Progenitor cell of endocrine pancreas (in vitro differentiated cells): Measurements from ENCODE around the gene GMDS. TPM values are rescaled to one million over a fixed set of nuclear protein-coding genes. Genes with fewer than 3 reads are reported as not detected.

ENCODE experiments used
- DNase-seq: peaks from one replicate; pipeline ENCODE4 v3.0.0; 2021; ENCODE audit warnings: low spot score; ENCODE audit not compliant: unreplicated experiment
- H3K27ac Mint-ChIP-seq: 2 replicates; pipeline ENCODE4 v1.8.0; 2021; ENCODE audit warnings: mild to moderate bottlenecking, moderate library complexity, mixed read lengths
- H3K27me3 Mint-ChIP-seq: 2 replicates; pipeline ENCODE4 v1.8.0; 2021; ENCODE audit warnings: mixed read lengths
- H3K36me3 Mint-ChIP-seq: 2 replicates; pipeline ENCODE4 v1.8.0; 2022; ENCODE audit warnings: mixed read lengths; ENCODE audit not compliant: insufficient read depth
- H3K4me1 Mint-ChIP-seq: 2 replicates; pipeline ENCODE4 v1.8.0; 2021; ENCODE audit warnings: low read depth, mixed read lengths
- H3K4me3 Mint-ChIP-seq: 2 replicates; pipeline ENCODE4 v1.8.0; 2021; ENCODE audit warnings: low read depth, mild to moderate bottlenecking, moderate library complexity, mixed read lengths
- H3K9me3 Mint-ChIP-seq: 2 replicates; pipeline ENCODE4 v1.8.0; 2021; ENCODE audit warnings: low read depth, mixed read lengths
- total RNA-seq: library from RNA; stranded (reverse); gene quantifications from 2 replicates; pipeline ENCODE4 v1.2.1, GENCODE V29; 2021
- TF ChIP-seq, protein P1 (sequence below): fragments of 200-600 bp; sonication (generic); IDR thresholded peaks from one replicate; pipeline ENCODE4 v1.5.0; 2021; ENCODE audit warnings: antibody characterized with exemption, mild to moderate bottlenecking; ENCODE audit not compliant: unreplicated experiment

GMDS gene
- total RNA-seq, 1 donor from 2014 or later: 17.2 TPM

DNA sequence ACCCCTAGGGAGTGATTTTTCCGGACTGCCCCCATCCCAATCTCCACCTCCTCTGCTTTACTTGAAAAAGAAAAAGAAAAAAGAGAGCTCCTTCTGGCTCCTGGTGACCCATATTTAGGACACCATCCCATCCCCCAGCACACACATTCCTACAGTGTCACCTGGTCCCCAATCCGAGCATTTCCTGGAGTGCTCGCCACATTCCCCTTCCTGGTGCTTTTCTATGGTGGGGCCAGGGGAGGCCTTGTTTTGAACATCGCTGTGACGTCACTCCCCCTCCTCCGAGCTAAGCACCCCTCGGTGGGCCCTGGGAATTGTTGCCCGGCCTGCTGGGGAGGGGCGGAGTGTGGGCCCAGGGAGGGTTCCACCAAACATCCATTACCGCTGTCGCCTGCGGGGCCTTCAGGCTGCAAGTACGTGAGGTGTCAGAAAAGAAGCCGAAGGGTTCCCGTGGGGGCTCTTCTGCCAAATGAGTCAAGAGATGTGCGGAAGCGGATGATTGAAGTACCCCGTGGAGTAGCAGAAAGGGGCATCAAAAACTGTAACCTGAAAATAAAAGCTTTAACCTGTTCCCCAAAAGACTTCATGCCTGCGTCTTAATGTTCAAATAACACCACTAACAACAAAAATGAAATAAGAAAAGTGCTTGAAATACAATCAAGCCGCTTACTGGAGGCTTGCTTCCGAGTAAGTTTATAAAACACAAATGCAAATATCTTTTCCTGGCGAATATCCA is 638.5 kb downstream of the GMDS start:
- Mint-ChIP-seq H3K4me1 (peaks cover 15% of the 10 kb centered on the region), H3K27ac (no peak overlapping the region)

DNA sequence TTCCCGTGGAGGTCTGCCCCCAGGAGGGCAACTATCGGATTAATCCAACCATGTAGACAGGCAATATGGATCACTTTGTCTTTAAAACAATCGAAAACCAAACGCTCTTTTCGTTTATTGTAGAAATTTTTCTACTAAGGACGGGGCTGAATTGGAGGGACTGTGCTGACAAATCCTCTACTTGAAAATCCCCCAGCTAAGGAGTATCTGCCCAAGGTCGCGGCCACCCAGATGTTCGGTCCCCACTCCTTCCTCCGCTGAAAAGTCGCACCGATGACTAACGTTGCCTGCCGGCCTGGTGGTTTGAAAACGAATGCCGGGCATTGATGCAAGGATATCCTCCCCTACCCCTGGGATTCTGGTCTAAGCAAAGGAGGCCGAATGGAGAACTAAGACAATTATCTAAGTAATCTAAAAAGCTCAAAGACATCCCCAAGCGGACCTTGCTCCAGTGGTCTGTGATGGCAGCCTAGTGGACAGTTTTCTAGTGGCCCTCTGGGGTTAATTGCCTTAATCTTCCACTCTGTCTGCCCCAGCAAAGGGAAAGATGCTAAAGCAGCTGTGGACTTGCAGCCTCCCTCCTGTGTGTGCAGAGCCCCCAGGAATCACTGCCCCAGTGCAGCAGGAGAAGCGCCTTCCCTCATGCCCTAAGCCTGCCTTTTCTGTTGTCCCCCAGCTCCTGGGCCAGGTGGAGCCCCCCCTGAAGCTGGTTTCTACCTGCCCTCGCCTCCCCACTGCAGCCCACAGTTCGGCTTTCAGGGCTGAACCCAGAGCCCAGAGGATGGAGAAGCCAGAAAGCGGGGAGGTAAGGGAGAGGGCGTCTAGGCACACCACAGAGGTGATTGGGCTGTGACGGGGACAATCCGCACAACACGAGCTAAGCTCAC is 639.3 kb downstream of the GMDS start:
- Mint-ChIP-seq H3K27me3 (peaks cover 69% of the 10 kb centered on the region), H3K4me3 (peak overlapping the region; percentile 40), H3K27ac (no peak overlapping the region), H3K36me3 (no peaks in the 10 kb centered on the region), H3K9me3 (no peaks in the 10 kb centered on the region), H3K4me1 (peaks cover 13% of the 10 kb centered on the region)
- DNase-seq: no peak
- TF ChIP-seq, protein P1, sequence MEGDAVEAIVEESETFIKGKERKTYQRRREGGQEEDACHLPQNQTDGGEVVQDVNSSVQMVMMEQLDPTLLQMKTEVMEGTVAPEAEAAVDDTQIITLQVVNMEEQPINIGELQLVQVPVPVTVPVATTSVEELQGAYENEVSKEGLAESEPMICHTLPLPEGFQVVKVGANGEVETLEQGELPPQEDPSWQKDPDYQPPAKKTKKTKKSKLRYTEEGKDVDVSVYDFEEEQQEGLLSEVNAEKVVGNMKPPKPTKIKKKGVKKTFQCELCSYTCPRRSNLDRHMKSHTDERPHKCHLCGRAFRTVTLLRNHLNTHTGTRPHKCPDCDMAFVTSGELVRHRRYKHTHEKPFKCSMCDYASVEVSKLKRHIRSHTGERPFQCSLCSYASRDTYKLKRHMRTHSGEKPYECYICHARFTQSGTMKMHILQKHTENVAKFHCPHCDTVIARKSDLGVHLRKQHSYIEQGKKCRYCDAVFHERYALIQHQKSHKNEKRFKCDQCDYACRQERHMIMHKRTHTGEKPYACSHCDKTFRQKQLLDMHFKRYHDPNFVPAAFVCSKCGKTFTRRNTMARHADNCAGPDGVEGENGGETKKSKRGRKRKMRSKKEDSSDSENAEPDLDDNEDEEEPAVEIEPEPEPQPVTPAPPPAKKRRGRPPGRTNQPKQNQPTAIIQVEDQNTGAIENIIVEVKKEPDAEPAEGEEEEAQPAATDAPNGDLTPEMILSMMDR: no peak

More for the DNA sequence above, 638.5 kb downstream of the GMDS start:
- no peak for DNase-seq
- Mint-ChIP-seq H3K36me3 (no peaks in the 10 kb centered on the region), H3K27me3 (peaks cover 68% of the 10 kb centered on the region), H3K4me3 (peak overlapping the region; percentile 5), H3K9me3 (no peaks in the 10 kb centered on the region)
- TF ChIP-seq, protein P1: no peak

DNA sequence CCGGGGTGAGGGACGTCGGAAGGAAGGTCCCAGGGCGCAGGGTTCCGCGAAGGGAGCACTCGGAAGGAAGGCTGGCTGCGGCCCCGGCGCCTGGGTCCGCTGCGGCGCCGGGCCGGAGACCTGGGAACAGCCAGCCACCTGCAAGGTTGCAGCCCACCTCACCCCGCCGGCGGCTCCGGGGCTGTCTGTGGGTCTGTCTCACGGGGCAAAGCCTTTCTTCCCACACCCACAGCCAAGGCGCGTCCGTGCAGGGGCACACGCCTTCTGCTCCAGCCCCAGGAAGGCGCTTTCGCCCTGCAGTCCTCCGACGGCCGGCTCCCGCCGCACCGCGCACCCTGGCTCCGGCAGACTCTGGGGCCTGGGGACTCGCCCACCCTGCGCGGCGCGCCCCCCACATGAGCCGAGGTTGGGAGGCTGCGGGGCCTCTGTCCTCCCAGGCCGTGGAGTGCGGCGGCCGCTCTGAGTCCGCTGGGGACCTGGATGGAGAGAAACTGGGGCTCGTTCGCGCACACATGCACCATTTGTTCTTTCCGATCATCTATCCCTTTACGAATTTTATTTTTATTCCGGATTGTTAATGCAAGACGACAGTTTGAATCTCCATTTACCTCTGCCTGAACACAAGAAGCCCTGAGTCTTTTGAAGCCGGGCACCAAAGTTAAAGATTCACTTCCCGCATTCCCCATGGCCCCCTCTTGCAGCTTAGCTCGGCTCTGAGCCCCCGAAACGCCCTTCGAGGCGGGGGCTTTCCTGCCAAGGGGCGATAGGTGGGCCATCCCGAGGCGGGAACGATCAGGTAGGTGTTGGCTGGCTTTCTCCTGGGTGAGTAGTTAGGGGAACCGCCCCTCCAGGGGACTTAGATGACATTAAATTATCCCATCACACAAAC is 640.2 kb downstream of the GMDS start:
- Mint-ChIP-seq H3K27ac (no peak overlapping the region), H3K4me1 (peaks cover 13% of the 10 kb centered on the region), H3K9me3 (no peaks in the 10 kb centered on the region), H3K4me3 (peak overlapping the region; percentile 44), H3K27me3 (peaks cover 74% of the 10 kb centered on the region), H3K36me3 (no peaks in the 10 kb centered on the region)
- DNase-seq: no peak
- TF ChIP-seq, protein P1: no peak

GRCh38 chr6:1604158-1605003 is 641.0 kb downstream of the GMDS start:
- Mint-ChIP-seq H3K36me3 (no peaks in the 10 kb centered on the region), H3K9me3 (no peaks in the 10 kb centered on the region), H3K4me3 (peak overlapping the region; percentile 46), H3K27ac (no peak overlapping the region), H3K4me1 (peaks cover 13% of the 10 kb centered on the region), H3K27me3 (peaks cover 83% of the 10 kb centered on the region)
- TF ChIP-seq, protein P1: peak; percentile 98
- peak; percentile 78 for DNase-seq
